ENCODE results near the gene HSPG2.
"Not testable (repeated sequence)": the region's sequence is repeated elsewhere in the genome, so short reads cannot be mapped to it uniquely, and the experiment has no call there.

HSPG2 gene

DNA sequence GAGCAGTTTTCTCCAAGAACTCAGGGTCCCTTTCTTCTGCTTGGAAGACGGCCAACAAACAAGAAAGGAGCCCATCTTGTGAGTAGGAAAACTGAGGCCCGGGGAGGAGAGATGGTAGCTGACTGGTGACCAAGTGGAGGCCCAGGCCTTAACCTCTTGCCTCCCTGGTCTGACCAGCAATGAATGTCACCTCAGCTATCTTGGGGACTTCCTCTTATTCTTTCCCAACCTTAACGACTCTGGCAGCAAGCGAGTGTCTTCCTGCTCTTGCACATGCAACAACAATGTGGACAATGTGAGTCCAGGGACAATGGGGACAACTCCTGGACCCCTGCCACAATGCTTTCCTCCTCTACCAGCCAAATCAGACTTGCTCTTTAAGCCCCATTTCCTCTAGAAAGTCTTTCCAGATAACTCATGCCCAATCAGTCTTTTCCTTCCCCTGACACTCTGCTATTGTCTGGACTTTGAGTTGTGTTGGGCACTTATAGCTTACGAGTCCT, 12.6 kb downstream of the HSPG2 start:
- Histone ChIP-seq H3K4me1 (ENCODE audit: control insufficient read depth, insufficient read depth, low read length) (peaks cover 33% of the 10 kb centered on the region), H3K27ac (ENCODE audit: insufficient read depth, low read depth, low read length, poor library complexity, severe bottlenecking) (no peak overlapping the region), H3K9me3 (ENCODE audit: control insufficient read depth, low read length) (no peaks in the 10 kb centered on the region), H3K27me3 (ENCODE audit: control insufficient read depth, insufficient read depth, low read length, poor library complexity, severe bottlenecking) (no peaks in the 10 kb centered on the region), H3K36me3 (ENCODE audit: control insufficient read depth, insufficient read depth, low read length) (no peaks in the 10 kb centered on the region), H3K4me3 (ENCODE audit: insufficient read depth, low read depth, low read length) (no peak overlapping the region)
- WGBS, 2 experiments: 93% methylated on average over 5 of the region's 5 CpGs

- H3K4me3 ChIP-seq (ENCODE audit: insufficient read depth, low read depth, low read length): no peak overlapping the region
- no peaks in the 10 kb centered on the region for H3K9me3 ChIP-seq (ENCODE audit: control insufficient read depth, low read length)
- no peak overlapping the region for H3K27ac ChIP-seq (ENCODE audit: insufficient read depth, low read depth, low read length, poor library complexity, severe bottlenecking)
- H3K36me3 ChIP-seq (ENCODE audit: control insufficient read depth, insufficient read depth, low read length): no peaks in the 10 kb centered on the region
- H3K4me1 ChIP-seq (ENCODE audit: control insufficient read depth, insufficient read depth, low read length): peaks cover 30% of the 10 kb centered on the region
- 55% methylated on average over 15 of the region's 15 CpGs for WGBS, 2 experiments
- H3K27me3 ChIP-seq (ENCODE audit: control insufficient read depth, insufficient read depth, low read length, poor library complexity, severe bottlenecking): no peaks in the 10 kb centered on the region
Observed at GRCh38 chr1:21922090-21923013, 14.8 kb downstream of the HSPG2 start.

DNA sequence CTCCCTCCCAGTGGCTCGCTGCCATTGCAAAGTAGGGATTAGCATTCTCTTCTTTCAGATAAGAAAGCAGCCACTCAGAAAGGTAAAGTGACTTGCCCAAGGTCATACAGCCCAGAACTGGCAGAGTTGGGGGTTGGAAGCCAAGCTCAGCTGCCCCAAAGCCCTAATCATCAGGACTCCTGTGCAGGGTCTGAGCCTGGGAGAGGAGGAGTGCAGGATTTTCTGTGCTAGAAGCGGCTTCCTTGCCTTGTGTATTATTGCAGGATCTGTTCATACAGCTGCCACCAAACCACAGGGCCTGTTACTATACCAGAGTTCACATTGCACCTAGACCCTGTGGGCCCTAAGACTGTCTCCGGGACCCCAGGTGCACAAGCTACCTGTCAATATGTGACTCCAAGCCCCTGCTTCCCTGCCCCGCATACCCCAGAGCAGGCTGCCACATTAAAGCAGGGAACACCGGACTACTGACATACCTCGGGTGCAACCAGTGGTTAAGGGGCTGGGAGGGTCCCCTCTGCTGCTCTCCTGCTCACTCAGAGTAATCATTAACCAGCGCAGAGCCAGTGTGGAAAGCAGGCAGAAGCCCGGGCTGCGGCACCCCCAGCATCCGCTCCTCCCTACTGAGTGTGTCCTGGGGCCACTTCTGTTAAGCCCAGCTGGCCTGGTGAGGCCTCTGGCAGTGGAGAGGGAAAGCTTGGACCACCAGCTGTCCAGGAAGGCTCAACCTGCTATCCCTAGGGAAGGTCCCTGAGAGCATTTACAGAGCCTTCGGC, 15.8 kb downstream of the HSPG2 start:
- Histone ChIP-seq H3K4me3 (ENCODE audit: insufficient read depth, low read depth, low read length) (no peak overlapping the region), H3K27ac (ENCODE audit: insufficient read depth, low read depth, low read length, poor library complexity, severe bottlenecking) (no peak overlapping the region), H3K9me3 (ENCODE audit: control insufficient read depth, low read length) (no peaks in the 10 kb centered on the region), H3K4me1 (ENCODE audit: control insufficient read depth, insufficient read depth, low read length) (peaks cover 27% of the 10 kb centered on the region), H3K27me3 (ENCODE audit: control insufficient read depth, insufficient read depth, low read length, poor library complexity, severe bottlenecking) (no peaks in the 10 kb centered on the region), H3K36me3 (ENCODE audit: control insufficient read depth, insufficient read depth, low read length) (no peaks in the 10 kb centered on the region)
- 81 to 86% methylated on average over 11 of the region's 11 CpGs for WGBS, 2 experiments

- H3K4me1 ChIP-seq (ENCODE audit: control insufficient read depth, insufficient read depth, low read length): peaks cover 27% of the 10 kb centered on the region
Observed at GRCh38 chr1:21919520-21919919, 17.6 kb downstream of the HSPG2 start.

GRCh38 chr1:21917239-21917631, 19.9 kb downstream of the HSPG2 start:
- H3K27ac ChIP-seq (ENCODE audit: insufficient read depth, low read depth, low read length, poor library complexity, severe bottlenecking); H3K27me3 ChIP-seq (ENCODE audit: control insufficient read depth, insufficient read depth, low read length, poor library complexity, severe bottlenecking); H3K9me3 ChIP-seq (ENCODE audit: control insufficient read depth, low read length); H3K4me3 ChIP-seq (ENCODE audit: insufficient read depth, low read depth, low read length); H3K36me3 ChIP-seq (ENCODE audit: control insufficient read depth, insufficient read depth, low read length): not testable (repeated sequence)
- 91 to 95% methylated on average over 6 of the region's 6 CpGs for WGBS, 2 experiments
- peaks cover 29% of the 10 kb centered on the region for H3K4me1 ChIP-seq (ENCODE audit: control insufficient read depth, insufficient read depth, low read length)

More at GRCh38 chr1:21919520-21919919, 17.6 kb downstream of the HSPG2 start:
- Histone ChIP-seq H3K9me3 (ENCODE audit: control insufficient read depth, low read length) (no peaks in the 10 kb centered on the region), H3K27me3 (ENCODE audit: control insufficient read depth, insufficient read depth, low read length, poor library complexity, severe bottlenecking) (no peaks in the 10 kb centered on the region), H3K36me3 (ENCODE audit: control insufficient read depth, insufficient read depth, low read length) (no peaks in the 10 kb centered on the region), H3K4me3 (ENCODE audit: insufficient read depth, low read depth, low read length) (no peak overlapping the region), H3K27ac (ENCODE audit: insufficient read depth, low read depth, low read length, poor library complexity, severe bottlenecking) (no peak overlapping the region)
- WGBS, 2 experiments: 91 to 93% methylated on average over 7 of the region's 7 CpGs

DNA sequence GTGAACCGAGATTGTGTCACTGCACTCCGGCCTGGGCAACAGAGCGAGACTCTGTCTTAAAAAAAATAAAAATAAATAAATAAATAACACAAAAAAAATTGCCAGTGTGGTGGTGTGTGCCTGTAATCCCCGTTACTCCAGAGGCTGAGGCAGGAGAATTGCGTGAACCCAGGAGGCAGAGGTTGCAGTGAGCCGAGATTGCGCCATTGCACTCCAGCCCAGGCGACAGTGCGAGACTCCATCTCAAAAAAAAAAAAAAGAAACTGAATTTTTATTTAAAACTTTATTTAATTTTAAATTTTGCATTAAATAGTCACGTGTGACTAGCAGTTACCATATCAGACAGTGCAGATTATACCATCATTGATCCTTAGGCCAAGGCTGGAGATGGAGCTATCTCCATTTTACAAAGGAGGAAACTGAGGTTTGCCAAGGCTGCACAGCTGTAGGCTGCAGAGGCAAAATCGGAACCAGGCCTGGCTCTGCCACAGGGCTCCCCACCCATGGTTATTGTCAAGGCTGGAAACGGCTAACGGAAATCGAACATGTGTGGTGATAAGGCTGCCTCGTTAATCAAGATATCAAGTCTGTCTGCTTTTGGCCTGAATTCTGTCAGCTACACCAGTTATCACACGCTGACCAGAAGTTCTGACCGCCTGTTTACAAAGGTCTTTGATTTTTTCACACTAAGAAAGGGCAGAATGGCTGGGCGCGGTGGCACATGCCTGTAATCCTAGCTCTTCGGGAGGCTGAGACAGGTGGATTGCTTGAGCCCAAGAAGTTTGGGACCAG, 20.5 kb downstream of the HSPG2 start:
- Histone ChIP-seq H3K4me3 (ENCODE audit: insufficient read depth, low read depth, low read length) (no peak overlapping the region), H3K27me3 (ENCODE audit: control insufficient read depth, insufficient read depth, low read length, poor library complexity, severe bottlenecking) (no peaks in the 10 kb centered on the region), H3K36me3 (ENCODE audit: control insufficient read depth, insufficient read depth, low read length) (no peaks in the 10 kb centered on the region), H3K27ac (ENCODE audit: insufficient read depth, low read depth, low read length, poor library complexity, severe bottlenecking) (no peak overlapping the region), H3K4me1 (ENCODE audit: control insufficient read depth, insufficient read depth, low read length) (peaks cover 23% of the 10 kb centered on the region), H3K9me3 (ENCODE audit: control insufficient read depth, low read length) (no peaks in the 10 kb centered on the region)
- 94 to 95% methylated on average over 17 to 18 of the region's 20 CpGs for WGBS, 2 experiments

DNA sequence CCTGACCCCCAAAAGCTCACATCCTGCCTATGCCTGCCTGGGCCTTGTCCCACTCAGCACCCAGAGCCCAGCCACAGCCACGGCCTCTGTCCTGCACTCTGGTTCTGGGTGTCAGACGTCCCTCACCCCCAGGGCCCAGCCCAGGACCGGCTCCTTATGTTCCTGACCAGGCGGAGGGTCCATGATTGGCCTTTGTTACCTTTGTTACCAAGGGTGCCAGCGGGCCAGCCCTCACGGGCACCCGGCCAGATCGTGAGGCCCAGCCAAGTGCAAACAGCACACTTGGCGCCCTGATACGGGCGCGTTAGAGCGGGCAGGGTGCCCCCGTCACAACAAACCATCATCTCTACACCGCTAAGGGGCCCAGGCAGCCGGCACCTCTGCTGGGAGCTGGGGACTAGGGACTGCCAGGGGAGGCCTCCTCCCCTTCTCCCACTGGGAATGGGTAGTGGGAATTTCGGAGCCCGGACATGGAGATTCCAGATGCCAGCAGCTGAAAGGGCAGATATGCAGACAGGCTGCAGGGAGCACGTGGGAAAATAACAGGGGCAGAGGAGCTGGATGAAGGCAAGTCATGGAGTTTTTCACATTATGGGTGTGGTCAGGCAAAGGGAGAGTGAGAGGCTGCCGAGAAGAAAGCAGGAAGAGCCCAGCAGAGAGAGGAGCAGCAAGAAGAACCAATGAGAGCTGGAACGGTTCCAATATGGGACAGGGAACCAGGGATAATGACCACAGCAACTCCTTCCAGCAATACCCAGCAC, 22.1 kb downstream of the HSPG2 start:
- no peak overlapping the region for H3K27ac ChIP-seq (ENCODE audit: insufficient read depth, low read depth, low read length, poor library complexity, severe bottlenecking)
- 93% methylated on average over 21 of the region's 21 CpGs for WGBS, 2 experiments
- no peaks in the 10 kb centered on the region for H3K9me3 ChIP-seq (ENCODE audit: control insufficient read depth, low read length)
- H3K36me3 ChIP-seq (ENCODE audit: control insufficient read depth, insufficient read depth, low read length): no peaks in the 10 kb centered on the region
- no peaks in the 10 kb centered on the region for H3K27me3 ChIP-seq (ENCODE audit: control insufficient read depth, insufficient read depth, low read length, poor library complexity, severe bottlenecking)
- no peak overlapping the region for H3K4me3 ChIP-seq (ENCODE audit: insufficient read depth, low read depth, low read length)
- H3K4me1 ChIP-seq (ENCODE audit: control insufficient read depth, insufficient read depth, low read length): peaks cover 27% of the 10 kb centered on the region

DNA sequence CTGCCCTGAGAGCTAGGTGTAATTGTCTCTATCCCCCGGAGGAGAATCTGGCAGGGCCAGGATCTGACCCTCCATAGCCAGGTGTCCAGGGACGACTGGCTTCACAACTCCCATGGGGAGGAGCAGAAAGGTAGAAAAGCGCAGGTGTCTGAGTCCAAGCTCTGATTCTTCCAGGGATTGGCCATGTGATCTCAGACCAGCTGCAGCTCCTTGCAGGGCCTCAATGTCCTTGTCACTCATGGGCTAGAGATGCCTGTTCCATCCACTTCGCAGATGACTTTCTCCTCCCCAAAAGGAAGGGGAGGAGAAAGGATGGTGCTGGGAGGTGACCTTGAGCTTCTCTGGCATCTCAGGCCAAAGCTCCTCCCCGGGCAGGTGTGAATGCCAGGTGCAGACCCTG, 22.7 kb downstream of the HSPG2 start:
- H3K36me3 ChIP-seq (ENCODE audit: control insufficient read depth, insufficient read depth, low read length): no peaks in the 10 kb centered on the region
- H3K27me3 ChIP-seq (ENCODE audit: control insufficient read depth, insufficient read depth, low read length, poor library complexity, severe bottlenecking): no peaks in the 10 kb centered on the region
- H3K9me3 ChIP-seq (ENCODE audit: control insufficient read depth, low read length): no peaks in the 10 kb centered on the region
- no peak overlapping the region for H3K4me3 ChIP-seq (ENCODE audit: insufficient read depth, low read depth, low read length)
- H3K4me1 ChIP-seq (ENCODE audit: control insufficient read depth, insufficient read depth, low read length): peaks cover 33% of the 10 kb centered on the region
- WGBS, 2 experiments: 91 to 93% methylated on average over 5 of the region's 5 CpGs
- H3K27ac ChIP-seq (ENCODE audit: insufficient read depth, low read depth, low read length, poor library complexity, severe bottlenecking): no peak overlapping the region

GRCh38 chr1:21913763-21914162, 23.3 kb downstream of the HSPG2 start:
- H3K4me3 ChIP-seq (ENCODE audit: insufficient read depth, low read depth, low read length): no peak overlapping the region
- WGBS, 2 experiments: 87 to 92% methylated on average over 5 of the region's 5 CpGs
- no peak overlapping the region for H3K27ac ChIP-seq (ENCODE audit: insufficient read depth, low read depth, low read length, poor library complexity, severe bottlenecking)
- H3K27me3 ChIP-seq (ENCODE audit: control insufficient read depth, insufficient read depth, low read length, poor library complexity, severe bottlenecking): no peaks in the 10 kb centered on the region
- no peaks in the 10 kb centered on the region for H3K36me3 ChIP-seq (ENCODE audit: control insufficient read depth, insufficient read depth, low read length)
- no peaks in the 10 kb centered on the region for H3K9me3 ChIP-seq (ENCODE audit: control insufficient read depth, low read length)
- H3K4me1 ChIP-seq (ENCODE audit: control insufficient read depth, insufficient read depth, low read length): peaks cover 37% of the 10 kb centered on the region
